Prostate gland (tissue), 2 donors: ENCODE measurements around the gene HOXB7. TPM values are rescaled to one million over a fixed set of nuclear protein-coding genes. Genes with fewer than 3 reads are reported as not detected.

ENCODE experiments used
- DNase-seq: peaks from one replicate; pipeline ENCODE4 v3.0.0-alpha.2; 2019; ENCODE audit warnings: low spot score
- H3K27ac ChIP-seq, 2 donors: fragments of 200-600 bp; sonication (generic); 2 replicates each; pipeline ENCODE4 v1.5.1; 2017 to 2019
- H3K27me3 ChIP-seq: fragments of 200-600 bp; sonication (generic); replicated peaks from 2 replicates; pipeline ENCODE4 v1.5.1; 2019; ENCODE audit not compliant: insufficient read depth
- H3K36me3 ChIP-seq, 2 donors: fragments of 200-600 bp; sonication (generic); 1 replicate in 1 of 2; 2 replicates in 1 of 2; pipeline versions ENCODE4 v1.5.1 to v1.8.1; 2017 to 2019
- H3K4me1 ChIP-seq: fragments of 200-600 bp; sonication (generic); replicated peaks from 2 replicates; pipeline ENCODE4 v1.5.1; 2019
- H3K4me3 ChIP-seq, 2 donors: fragments of 200-600 bp; sonication (generic); 2 replicates each; pipeline ENCODE4 v1.5.1; 2017 to 2019
- H3K9me3 ChIP-seq: fragments of 200-600 bp; sonication (generic); 2 replicates; pipeline ENCODE4 v1.5.1; 2017
- CTCF ChIP-seq, 4 experiments: fragments of 200-600 bp in 2 of 4; fragments of 450-650 bp in 2 of 4; sonication (generic) in 2 of 4; IDR thresholded peaks; 1 replicate in 3 of 4; 2 replicates in 1 of 4; pipeline ENCODE4 v1.5.1; 2016 to 2019; ENCODE audit warnings: antibody characterized with exemption in 4 of 4, mild to moderate bottlenecking in 2 of 4, moderate library complexity in 2 of 4
- POLR2A ChIP-seq: fragments of 450-650 bp; IDR thresholded peaks from one replicate; pipeline ENCODE4 v1.6.1; 2016; ENCODE audit warnings: antibody characterized with exemption, mild to moderate bottlenecking
- POLR2AphosphoS5 ChIP-seq: sonication (generic); formaldehyde crosslinking; IDR thresholded peaks from one replicate; pipeline ENCODE4 v1.6.1; 2017; ENCODE audit warnings: antibody characterized with exemption
- WGBS: methylation state at CpG from one replicate; pipeline ENCODE4 v1.1.5; 2018; 5-methylcytosine and 5-hydroxymethylcytosine counted together
- intact Hi-C: fragments of 100-400 bp; cut with DNase I; formaldehyde crosslinking; loops from one replicate; pipeline ENCODE4 v1.14.2; 2022
- total RNA-seq, 2 donors: library from RNA; depleted of rRNA; stranded (reverse); fragments of >200 nt; gene quantifications; one replicate each; pipeline ENCODE4 v1.1.0, GENCODE V29; 2016

HOXB7 gene
- total RNA-seq, 2 donors from 2014 or later: 0.73 to 3.4 TPM

GRCh38 chr17:48625495-48626244, 14.9 kb upstream of the HOXB7 start:
- H3K9me3 ChIP-seq: no peaks in the 10 kb centered on the region
- no peaks in the 10 kb centered on the region for H3K36me3 ChIP-seq
- H3K27ac ChIP-seq: no peak overlapping the region
- WGBS: 1% methylated on average over 47 of the region's 69 CpGs
- H3K4me1 ChIP-seq: peaks cover 9% of the 10 kb centered on the region
- H3K27me3 ChIP-seq: peaks cover 61% of the 10 kb centered on the region
- peak; percentile 35 for DNase-seq
- peak overlapping the region; percentile 5 to 21 for H3K4me3 ChIP-seq
- TF ChIP-seq POLR2AphosphoS5: no peak
- TF ChIP-seq CTCF (IDR thresholded peaks at IDR 0.05): no peak
- no peak for TF ChIP-seq POLR2A
- intact Hi-C loops: no loop called here

GRCh38 chr17:48624544-48625494, 14.0 kb upstream of the HOXB7 start:
- Histone ChIP-seq H3K27ac (no peak overlapping the region), H3K4me1 (peaks cover 9% of the 10 kb centered on the region), H3K4me3 (peak overlapping the region; percentile 5 to 21), H3K27me3 (peaks cover 62% of the 10 kb centered on the region), H3K36me3 (no peaks in the 10 kb centered on the region), H3K9me3 (no peaks in the 10 kb centered on the region)
- intact Hi-C loops: no loop called here
- WGBS: 3% methylated on average over 56 of the region's 66 CpGs
- no peak for DNase-seq
- TF ChIP-seq POLR2AphosphoS5: peak; percentile 7
- no peak for TF ChIP-seq POLR2A
- no peak for TF ChIP-seq CTCF (IDR thresholded peaks at IDR 0.05)

- Histone ChIP-seq H3K4me1 (peaks cover 16% of the 10 kb centered on the region), H3K36me3 (no peaks in the 10 kb centered on the region), H3K4me3 (no peak overlapping the region), H3K27me3 (peaks cover 58% of the 10 kb centered on the region), H3K9me3 (no peaks in the 10 kb centered on the region), H3K27ac (no peak overlapping the region)
- 28% methylated on average over 5 of the region's 5 CpGs for WGBS
- DNase-seq: no peak
- intact Hi-C loops: no loop called here
- TF ChIP-seq CTCF (IDR thresholded peaks at IDR 0.05) (no peak), POLR2AphosphoS5 (no peak), POLR2A (no peak)
Observed at GRCh38 chr17:48624118-48624517, 13.3 kb upstream of the HOXB7 start.

GRCh38 chr17:48623583-48623982, 12.8 kb upstream of the HOXB7 start:
- H3K27me3 ChIP-seq: peaks cover 54% of the 10 kb centered on the region
- WGBS: 39% methylated on average over 4 of the region's 4 CpGs

More at GRCh38 chr17:48623583-48623982, 12.8 kb upstream of the HOXB7 start:
- Histone ChIP-seq H3K4me3 (no peak overlapping the region), H3K4me1 (peaks cover 17% of the 10 kb centered on the region), H3K9me3 (no peaks in the 10 kb centered on the region), H3K36me3 (no peaks in the 10 kb centered on the region), H3K27ac (no peak overlapping the region)
- TF ChIP-seq POLR2A (no peak), CTCF (IDR thresholded peaks at IDR 0.05) (no peak)
- no peak for DNase-seq
- intact Hi-C loops: no loop called here
